Brain microvascular endothelial cell (primary cell): Measurements from ENCODE around the gene TOB2.
"Not testable (repeated sequence)": the region's sequence is repeated elsewhere in the genome, so short reads cannot be mapped to it uniquely, and the experiment has no call there.

Experiments
- DNase-seq: peaks from one replicate; pipeline ENCODE4 v3.0.0-alpha.2; 2020
- H3K27ac ChIP-seq: fragments of 250-450 bp; sonication (Bioruptor Pico); 2 replicates; pipeline ENCODE4 v1.5.1; 2020; ENCODE audit warnings: mild to moderate bottlenecking, moderate library complexity
- H3K27me3 ChIP-seq: fragments of 250-450 bp; sonication (Bioruptor Pico); replicated peaks from 2 replicates; pipeline ENCODE4 v1.5.1; 2020; ENCODE audit warnings: mild to moderate bottlenecking
- H3K36me3 ChIP-seq: fragments of 250-450 bp; sonication (Bioruptor Pico); replicated peaks from 2 replicates; pipeline ENCODE4 v1.5.1; 2020; ENCODE audit warnings: mild to moderate bottlenecking
- H3K4me3 ChIP-seq: 2 replicates; pipeline ENCODE4 v1.5.1; 2011; ENCODE audit warnings: low read depth, mild to moderate bottlenecking, control low read depth, low read length, moderate library complexity
- in situ Hi-C: cut with HindIII; loops from 2 replicates; pipeline ENCODE4 v1.10.0; 2017; ENCODE audit warnings: low sequenced_read_pairs, low pct_ligation_motif_present
- TF ChIP-seq, protein P1 (sequence below): IDR thresholded peaks from 2 replicates; pipeline ENCODE4 v1.5.1; 2011; ENCODE audit warnings: low read depth, mild to moderate bottlenecking, moderate library complexity, low read length, control low read depth, inconsistent platforms; ENCODE audit errors: missing control alignments

TOB2 gene

DNA sequence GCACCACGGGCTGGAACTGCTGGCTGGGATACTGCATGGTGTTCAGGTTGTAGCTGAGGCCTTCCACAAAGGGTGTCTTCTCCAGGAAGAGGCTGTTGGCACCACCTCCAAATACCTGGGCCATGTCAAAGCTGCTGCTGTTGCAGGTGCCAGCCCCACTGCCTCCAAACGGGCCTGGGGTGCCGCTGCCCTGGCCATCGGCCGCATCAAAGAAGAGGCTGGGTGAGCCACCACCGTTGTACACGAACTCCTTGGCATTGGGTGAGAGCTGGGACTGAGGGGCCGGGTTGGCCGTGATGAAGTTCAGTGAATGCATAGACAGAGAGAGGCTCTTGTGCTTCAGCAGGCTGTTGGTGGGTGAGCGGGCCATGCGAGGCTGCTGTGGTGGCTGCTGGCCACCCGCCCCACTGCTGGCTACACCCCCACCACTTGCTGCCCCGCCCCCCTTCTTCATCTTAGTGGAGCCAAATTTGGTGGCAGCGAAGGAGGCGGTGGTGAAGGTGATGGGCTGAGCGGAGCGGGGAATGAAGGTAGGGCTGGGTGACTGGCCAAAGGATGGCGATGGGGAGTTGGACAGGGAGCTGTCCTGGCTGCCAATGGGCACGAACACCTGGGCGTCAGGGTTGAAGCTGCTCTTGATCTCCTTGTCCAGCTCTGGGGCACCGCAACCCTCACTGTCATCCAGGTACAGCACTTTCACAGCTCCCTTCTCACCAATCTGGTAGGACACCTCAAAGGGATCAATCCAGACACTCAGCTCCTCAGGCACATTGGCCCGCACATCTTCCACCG lies 10.1 kb downstream of the TOB2 start:
- no peak overlapping the region for H3K4me3 ChIP-seq
- DNase-seq, result no peak
- H3K27ac ChIP-seq, result no peak overlapping the region
- no peaks in the 10 kb centered on the region for H3K27me3 ChIP-seq
- in situ Hi-C loops, result no loop called here
- TF ChIP-seq, protein P1, sequence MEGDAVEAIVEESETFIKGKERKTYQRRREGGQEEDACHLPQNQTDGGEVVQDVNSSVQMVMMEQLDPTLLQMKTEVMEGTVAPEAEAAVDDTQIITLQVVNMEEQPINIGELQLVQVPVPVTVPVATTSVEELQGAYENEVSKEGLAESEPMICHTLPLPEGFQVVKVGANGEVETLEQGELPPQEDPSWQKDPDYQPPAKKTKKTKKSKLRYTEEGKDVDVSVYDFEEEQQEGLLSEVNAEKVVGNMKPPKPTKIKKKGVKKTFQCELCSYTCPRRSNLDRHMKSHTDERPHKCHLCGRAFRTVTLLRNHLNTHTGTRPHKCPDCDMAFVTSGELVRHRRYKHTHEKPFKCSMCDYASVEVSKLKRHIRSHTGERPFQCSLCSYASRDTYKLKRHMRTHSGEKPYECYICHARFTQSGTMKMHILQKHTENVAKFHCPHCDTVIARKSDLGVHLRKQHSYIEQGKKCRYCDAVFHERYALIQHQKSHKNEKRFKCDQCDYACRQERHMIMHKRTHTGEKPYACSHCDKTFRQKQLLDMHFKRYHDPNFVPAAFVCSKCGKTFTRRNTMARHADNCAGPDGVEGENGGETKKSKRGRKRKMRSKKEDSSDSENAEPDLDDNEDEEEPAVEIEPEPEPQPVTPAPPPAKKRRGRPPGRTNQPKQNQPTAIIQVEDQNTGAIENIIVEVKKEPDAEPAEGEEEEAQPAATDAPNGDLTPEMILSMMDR, result no peak
- H3K36me3 ChIP-seq, result peaks cover 60% of the 10 kb centered on the region

DNA sequence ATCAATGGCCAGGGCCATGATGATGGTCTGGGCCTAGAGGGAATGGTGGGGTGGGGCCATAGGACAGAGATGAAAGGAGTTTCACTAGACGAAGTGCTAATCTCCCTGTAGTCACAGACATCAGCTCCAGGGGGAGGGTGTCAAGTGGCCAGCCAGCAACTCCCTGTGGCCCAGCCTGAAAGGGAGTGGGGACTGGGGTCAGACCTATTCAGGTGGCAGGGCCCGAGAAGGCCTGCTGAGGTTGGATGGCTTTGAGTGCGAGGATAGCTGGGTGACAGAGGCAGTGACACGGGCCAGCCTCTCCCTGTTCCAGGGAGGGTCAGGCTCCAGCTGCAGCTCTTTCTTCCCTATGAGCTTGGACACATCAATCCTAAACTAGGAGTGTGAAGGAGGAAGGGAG lies 11.0 kb downstream of the TOB2 start:
- DNase-seq, result no peak
- no peak overlapping the region for H3K4me3 ChIP-seq
- TF ChIP-seq, protein P1, result no peak

DNA sequence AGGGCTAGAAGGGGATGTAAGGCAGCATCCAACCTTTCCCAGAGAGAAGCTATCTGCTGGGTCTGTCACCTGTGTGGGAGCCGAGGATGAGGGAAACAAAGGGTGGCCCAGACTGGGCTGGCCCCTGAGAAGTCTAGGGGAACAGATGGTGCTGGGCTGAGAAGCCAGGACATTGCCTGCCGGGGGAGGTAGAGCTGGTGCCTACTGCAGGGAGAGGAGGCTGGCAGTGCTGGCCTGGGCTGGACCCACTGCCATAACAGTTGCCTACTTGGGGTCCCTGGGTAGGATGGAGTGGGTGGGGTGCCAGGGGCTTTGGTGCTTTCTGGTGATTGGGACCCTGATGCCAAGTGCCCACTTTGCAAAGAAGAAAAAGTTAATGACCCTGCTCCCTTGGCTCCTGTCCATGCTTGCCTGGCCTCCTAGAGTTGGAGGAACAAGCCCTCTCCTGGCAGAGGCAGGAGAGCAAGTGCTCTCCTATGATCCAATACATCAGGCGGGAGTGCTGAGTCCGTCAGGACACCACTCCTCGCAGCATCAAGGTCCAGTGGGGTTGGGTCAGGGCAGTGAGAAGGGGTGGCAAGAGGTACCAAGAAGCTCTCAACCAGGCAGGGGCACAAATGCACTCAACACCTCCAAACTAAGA lies 12.1 kb downstream of the TOB2 start:
- in situ Hi-C loops, result not testable (repeated sequence)
- H3K36me3 ChIP-seq, result peaks cover 53% of the 10 kb centered on the region

More for the DNA sequence above, 11.0 kb downstream of the TOB2 start:
- H3K36me3 ChIP-seq, result peaks cover 55% of the 10 kb centered on the region
- H3K27me3 ChIP-seq, result no peaks in the 10 kb centered on the region
- H3K27ac ChIP-seq, result no peak overlapping the region
- in situ Hi-C loops, result no loop called here

DNA sequence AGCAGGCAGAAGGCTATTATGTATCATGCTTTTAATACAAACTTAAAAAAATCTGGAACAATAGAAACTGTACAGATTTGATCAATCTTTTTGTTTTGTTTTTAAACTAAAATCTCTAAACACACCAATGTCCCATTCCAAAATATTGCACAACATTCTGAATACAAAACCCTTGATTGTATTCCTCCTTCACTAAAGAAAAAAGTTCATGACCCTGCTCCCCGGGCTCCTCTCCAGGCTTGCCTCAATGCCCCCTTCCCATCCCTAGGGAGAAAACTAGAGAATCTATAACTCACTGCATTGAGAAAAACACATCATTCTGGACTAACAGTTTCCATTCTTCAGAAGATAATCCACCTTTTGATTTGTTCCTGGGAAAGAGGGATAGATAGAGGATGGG lies 13.1 kb downstream of the TOB2 start:
- H3K4me3 ChIP-seq, H3K27me3 ChIP-seq, DNase-seq, in situ Hi-C loops, H3K27ac ChIP-seq: not testable (repeated sequence)
- H3K36me3 ChIP-seq, result peaks cover 49% of the 10 kb centered on the region

More for the DNA sequence above, 12.1 kb downstream of the TOB2 start:
- not testable (repeated sequence) for H3K27ac ChIP-seq, DNase-seq, H3K4me3 ChIP-seq, H3K27me3 ChIP-seq

DNA sequence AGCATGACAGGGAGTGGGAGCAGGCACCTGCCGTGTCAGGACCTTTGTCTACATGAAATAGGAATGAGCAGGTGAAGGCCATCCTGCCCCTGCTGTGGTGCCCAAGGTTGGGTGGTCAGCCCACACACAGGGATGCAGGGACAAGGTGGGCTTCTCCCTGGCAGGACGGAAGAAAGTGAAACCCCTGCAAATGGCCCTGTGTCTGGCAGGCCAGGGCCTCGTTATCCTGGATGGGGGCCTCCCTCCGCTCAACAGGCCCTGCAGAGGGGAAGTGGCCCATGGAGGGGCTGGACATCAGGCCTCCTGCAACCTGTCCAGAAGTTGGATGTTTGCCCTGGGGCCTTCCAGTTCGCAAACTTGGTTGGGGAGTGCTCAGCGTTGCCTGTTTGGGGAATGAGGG lies 14.9 kb downstream of the TOB2 start:
- no peak overlapping the region for H3K27ac ChIP-seq
- TF ChIP-seq, protein P1, result no peak
- no peaks in the 10 kb centered on the region for H3K27me3 ChIP-seq
- H3K4me3 ChIP-seq, result no peak overlapping the region
- in situ Hi-C loops, result no loop called here
- no peak for DNase-seq
- peaks cover 34% of the 10 kb centered on the region for H3K36me3 ChIP-seq

DNA sequence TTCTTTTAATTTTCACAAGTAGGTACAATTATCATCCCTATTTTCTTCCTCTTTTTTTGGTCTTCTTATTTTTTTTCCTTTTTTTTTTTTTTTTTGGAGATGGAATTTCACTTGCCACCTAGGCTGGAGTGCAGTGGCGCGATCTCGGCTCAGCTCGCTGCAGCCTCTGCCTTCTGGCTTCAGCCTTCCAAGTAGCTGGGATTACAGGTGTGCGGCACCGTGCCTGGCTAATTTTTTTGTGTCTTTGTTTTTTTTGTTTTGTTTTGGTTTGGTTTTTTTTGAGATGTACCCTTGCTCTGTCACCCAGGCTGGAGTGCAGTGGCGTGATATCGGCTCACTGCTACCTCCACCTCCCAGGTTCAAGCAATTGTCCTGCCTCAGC lies 16.7 kb downstream of the TOB2 start:
- in situ Hi-C loops, result no loop called here
- Histone ChIP-seq H3K36me3 (peaks cover 17% of the 10 kb centered on the region), H3K27ac (no peak overlapping the region), H3K27me3 (no peaks in the 10 kb centered on the region), H3K4me3 (no peak overlapping the region)
- TF ChIP-seq, protein P1, result no peak
- no peak for DNase-seq
